ENCODE measurements around the gene SP6.

SP6 gene

GRCh38 chr17:47816947-47817346 lies 34.0 kb downstream of the SP6 start:
- no peak overlapping the region for H2AK5ac ChIP-seq (ENCODE audit: low read length)
- no peak overlapping the region for H3K9ac ChIP-seq (ENCODE audit: low read length)
- no peak overlapping the region for H3K56ac ChIP-seq (ENCODE audit: low read length)
- H3K27me3 ChIP-seq (ENCODE audit: insufficient read depth, low read length, poor library complexity) = no peaks in the 10 kb centered on the region
- H3K4ac ChIP-seq (ENCODE audit: low read depth, low read length) = no peak overlapping the region
- no peaks in the 10 kb centered on the region for H3K79me2 ChIP-seq (ENCODE audit: control insufficient read depth, insufficient read depth, low read length)
- H4K8ac ChIP-seq (ENCODE audit: low read depth, low read length) = no peak overlapping the region
- no CpG with 5 or more reads among the region's 10 CpGs for WGBS (ENCODE audit: extremely low coverage, insufficient coverage, low lambda C conversion rate)
- H3K23ac ChIP-seq (ENCODE audit: low read length) = no peak overlapping the region
- no peak overlapping the region for H4K5ac ChIP-seq (ENCODE audit: low read length)
- no peak overlapping the region for H3K4me3 ChIP-seq (ENCODE audit: low read length)
- DNase-seq = no peak
- H3K4me2 ChIP-seq (ENCODE audit: low read length) = no peak overlapping the region
- H3K27ac ChIP-seq (ENCODE audit: low read depth, low read length) = no peak overlapping the region
- H3K4me1 ChIP-seq (ENCODE audit: control insufficient read depth, low read depth, low read length) = peaks cover 3% of the 10 kb centered on the region
- no peak overlapping the region for H2BK15ac ChIP-seq (replicated peaks; ENCODE audit: low read depth)
- no peak overlapping the region for H2BK5ac ChIP-seq (ENCODE audit: low read length)
- H3K18ac ChIP-seq (ENCODE audit: low read length) = no peak overlapping the region
- H3K36me3 ChIP-seq (ENCODE audit: control insufficient read depth, insufficient read depth, low read length) = no peaks in the 10 kb centered on the region
- H3K79me1 ChIP-seq (ENCODE audit: low read length) = no peaks in the 10 kb centered on the region
- no peak overlapping the region for H2BK120ac ChIP-seq (ENCODE audit: low read depth, low read length)

GRCh38 chr17:47816111-47816735 lies 34.7 kb downstream of the SP6 start:
- Histone ChIP-seq H3K36me3 (ENCODE audit: control insufficient read depth, insufficient read depth, low read length) (no peaks in the 10 kb centered on the region), H3K4ac (ENCODE audit: low read depth, low read length) (no peak overlapping the region), H2AK5ac (ENCODE audit: low read length) (no peak overlapping the region), H3K56ac (ENCODE audit: low read length) (no peak overlapping the region), H3K4me2 (ENCODE audit: low read length) (no peak overlapping the region), H4K5ac (ENCODE audit: low read length) (no peak overlapping the region), H3K79me2 (ENCODE audit: control insufficient read depth, insufficient read depth, low read length) (no peaks in the 10 kb centered on the region), H3K27me3 (ENCODE audit: insufficient read depth, low read length, poor library complexity) (no peaks in the 10 kb centered on the region), H3K4me3 (ENCODE audit: low read length) (no peak overlapping the region), H3K23ac (ENCODE audit: low read length) (no peak overlapping the region), H3K27ac (ENCODE audit: low read depth, low read length) (no peak overlapping the region), H3K18ac (ENCODE audit: low read length) (no peak overlapping the region), H3K79me1 (ENCODE audit: low read length) (no peaks in the 10 kb centered on the region), H2BK5ac (ENCODE audit: low read length) (no peak overlapping the region), H3K4me1 (ENCODE audit: control insufficient read depth, low read depth, low read length) (peaks cover 3% of the 10 kb centered on the region), H3K9ac (ENCODE audit: low read length) (no peak overlapping the region), H2BK120ac (ENCODE audit: low read depth, low read length) (no peak overlapping the region), H4K8ac (ENCODE audit: low read depth, low read length) (no peak overlapping the region), H2BK15ac (replicated peaks; ENCODE audit: low read depth) (no peak overlapping the region)
- no CpG with 5 or more reads among the region's 21 CpGs for WGBS (ENCODE audit: extremely low coverage, insufficient coverage, low lambda C conversion rate)
- DNase-seq = no peak

GRCh38 chr17:47815106-47815918 lies 35.7 kb downstream of the SP6 start:
- Histone ChIP-seq H2BK15ac (replicated peaks; ENCODE audit: low read depth) (no peak overlapping the region), H3K27me3 (ENCODE audit: insufficient read depth, low read length, poor library complexity) (no peaks in the 10 kb centered on the region), H3K9ac (ENCODE audit: low read length) (no peak overlapping the region), H2BK120ac (ENCODE audit: low read depth, low read length) (no peak overlapping the region), H3K4me3 (ENCODE audit: low read length) (no peak overlapping the region), H3K27ac (ENCODE audit: low read depth, low read length) (no peak overlapping the region), H3K4me1 (ENCODE audit: control insufficient read depth, low read depth, low read length) (no peaks in the 10 kb centered on the region), H3K18ac (ENCODE audit: low read length) (no peak overlapping the region), H3K56ac (ENCODE audit: low read length) (no peak overlapping the region), H3K79me2 (ENCODE audit: control insufficient read depth, insufficient read depth, low read length) (no peaks in the 10 kb centered on the region), H3K36me3 (ENCODE audit: control insufficient read depth, insufficient read depth, low read length) (no peaks in the 10 kb centered on the region), H2AK5ac (ENCODE audit: low read length) (no peak overlapping the region), H3K23ac (ENCODE audit: low read length) (no peak overlapping the region), H4K8ac (ENCODE audit: low read depth, low read length) (no peak overlapping the region), H3K4me2 (ENCODE audit: low read length) (no peak overlapping the region), H2BK5ac (ENCODE audit: low read length) (no peak overlapping the region), H3K79me1 (ENCODE audit: low read length) (no peaks in the 10 kb centered on the region), H3K4ac (ENCODE audit: low read depth, low read length) (no peak overlapping the region), H4K5ac (ENCODE audit: low read length) (no peak overlapping the region)
- no CpG with 5 or more reads among the region's 21 CpGs for WGBS (ENCODE audit: extremely low coverage, insufficient coverage, low lambda C conversion rate)
- no peak for DNase-seq

- Histone ChIP-seq H3K27ac (ENCODE audit: low read depth, low read length) (no peak overlapping the region), H2BK15ac (replicated peaks; ENCODE audit: low read depth) (no peak overlapping the region), H3K4me1 (ENCODE audit: control insufficient read depth, low read depth, low read length) (no peaks in the 10 kb centered on the region), H4K5ac (ENCODE audit: low read length) (no peak overlapping the region), H3K4me3 (ENCODE audit: low read length) (no peak overlapping the region), H3K56ac (ENCODE audit: low read length) (no peak overlapping the region), H3K79me2 (ENCODE audit: control insufficient read depth, insufficient read depth, low read length) (no peaks in the 10 kb centered on the region), H2BK120ac (ENCODE audit: low read depth, low read length) (no peak overlapping the region), H3K18ac (ENCODE audit: low read length) (no peak overlapping the region), H3K36me3 (ENCODE audit: control insufficient read depth, insufficient read depth, low read length) (no peaks in the 10 kb centered on the region), H3K23ac (ENCODE audit: low read length) (no peak overlapping the region), H3K4me2 (ENCODE audit: low read length) (no peak overlapping the region), H2AK5ac (ENCODE audit: low read length) (no peak overlapping the region), H2BK5ac (ENCODE audit: low read length) (no peak overlapping the region), H3K9ac (ENCODE audit: low read length) (no peak overlapping the region), H3K79me1 (ENCODE audit: low read length) (no peaks in the 10 kb centered on the region), H4K8ac (ENCODE audit: low read depth, low read length) (no peak overlapping the region), H3K4ac (ENCODE audit: low read depth, low read length) (no peak overlapping the region), H3K27me3 (ENCODE audit: insufficient read depth, low read length, poor library complexity) (no peaks in the 10 kb centered on the region)
- no CpG with 5 or more reads among the region's 22 CpGs for WGBS (ENCODE audit: extremely low coverage, insufficient coverage, low lambda C conversion rate)
- DNase-seq = no peak
These were observed 37.4 kb downstream of the SP6 start for GRCh38 chr17:47813512-47814031.

GRCh38 chr17:47813077-47813476 lies 37.9 kb downstream of the SP6 start:
- no peak for DNase-seq
- Histone ChIP-seq H3K56ac (ENCODE audit: low read length) (no peak overlapping the region), H3K4me1 (ENCODE audit: control insufficient read depth, low read depth, low read length) (no peaks in the 10 kb centered on the region), H3K4ac (ENCODE audit: low read depth, low read length) (no peak overlapping the region), H3K4me3 (ENCODE audit: low read length) (no peak overlapping the region), H2BK5ac (ENCODE audit: low read length) (no peak overlapping the region), H3K9ac (ENCODE audit: low read length) (no peak overlapping the region), H3K27ac (ENCODE audit: low read depth, low read length) (no peak overlapping the region), H3K79me2 (ENCODE audit: control insufficient read depth, insufficient read depth, low read length) (no peaks in the 10 kb centered on the region), H4K8ac (ENCODE audit: low read depth, low read length) (no peak overlapping the region), H3K4me2 (ENCODE audit: low read length) (no peak overlapping the region), H2BK15ac (replicated peaks; ENCODE audit: low read depth) (no peak overlapping the region), H3K23ac (ENCODE audit: low read length) (no peak overlapping the region), H2BK120ac (ENCODE audit: low read depth, low read length) (no peak overlapping the region), H3K18ac (ENCODE audit: low read length) (no peak overlapping the region), H4K5ac (ENCODE audit: low read length) (no peak overlapping the region), H3K79me1 (ENCODE audit: low read length) (no peaks in the 10 kb centered on the region), H3K36me3 (ENCODE audit: control insufficient read depth, insufficient read depth, low read length) (no peaks in the 10 kb centered on the region), H3K27me3 (ENCODE audit: insufficient read depth, low read length, poor library complexity) (no peaks in the 10 kb centered on the region), H2AK5ac (ENCODE audit: low read length) (no peak overlapping the region)
- no CpG with 5 or more reads among the region's 14 CpGs for WGBS (ENCODE audit: extremely low coverage, insufficient coverage, low lambda C conversion rate)

All from mesendoderm (in vitro differentiated cells).